Motor neuron (in vitro differentiated cells): Measurements from ENCODE around the gene NFATC2. TPM values are rescaled to one million over a fixed set of nuclear protein-coding genes. Genes with fewer than 3 reads are reported as not detected.
"Not testable (repeated sequence)": the region's sequence is repeated elsewhere in the genome, so short reads cannot be mapped to it uniquely, and the experiment has no call there.

Experiments used
- ATAC-seq, 8 experiments: fragments of 200-7000 bp; cut with Tn5 transposase; replicated peaks in 6 of 8; 2 replicates each; pipeline ENCODE4 v1.8.0; 2021; ENCODE audit warnings: mild to moderate bottlenecking in 8 of 8, moderate library complexity in 8 of 8
- H3K27ac ChIP-seq, 2 donors: fragments of 250-450 bp; sonication (Bioruptor Pico); 2 replicates each; pipeline ENCODE4 v1.9.0; 2021; ENCODE audit warnings: antibody characterized with exemption in 2 of 2, mild to moderate bottlenecking in 2 of 2, moderate library complexity in 1 of 2
- H3K4me1 ChIP-seq, 2 donors: fragments of 250-450 bp; sonication (Bioruptor Pico); replicated peaks in 1 of 2; 2 replicates each; pipeline ENCODE4 v1.6.1; 2021; ENCODE audit warnings: antibody characterized with exemption in 2 of 2, mild to moderate bottlenecking in 2 of 2, moderate library complexity in 1 of 2
- H3K4me3 ChIP-seq, 5 donors: fragments of 250-450 bp; sonication (Bioruptor Pico); 2 replicates each; pipeline ENCODE4 v1.9.0; 2021; ENCODE audit warnings: antibody characterized with exemption in 5 of 5, mild to moderate bottlenecking in 5 of 5, moderate library complexity in 4 of 5
- WGBS, 10 experiments: fragments of 450-650 bp; shearing (Covaris generic); methylation state at CpG; one replicate each; pipeline ENCODE4 v1.0.0; 2022; 5-methylcytosine and 5-hydroxymethylcytosine counted together
- in situ Hi-C, 9 experiments: fragments of 400-800 bp; cut with MboI; loops; one replicate each; pipeline ENCODE4 v1.15.0; 2021; ENCODE audit warnings: low sequenced_read_pairs in 9 of 9, low pct_unique_long_range_greater_than_20kb in 2 of 9; ENCODE audit not compliant: unreplicated experiment in 9 of 9
- total RNA-seq, 8 experiments: library from RNA; unstranded; fragments of 300-600 nt; gene quantifications; 2 replicates each; pipeline versions ENCODE4 v1.2.3 to v1.2.4, GENCODE V29; 2022

Gene NFATC2
- total RNA-seq, 8 experiments from 2014 or later, result 0.11 to 9.7 (median 0.56) TPM

GRCh38 chr20:51577432-51578144 lies 35.1 kb upstream of the NFATC2 start:
- Histone ChIP-seq H3K4me3 (no peak overlapping the region), H3K27ac (no peak overlapping the region), H3K4me1 (no peaks in the 10 kb centered on the region)
- no peak for ATAC-seq
- in situ Hi-C loops, result loop anchor here in 4 of 9 experiments (25.0 kb wide), 3 partner anchors 190 to 590 kb away; no protein-coding TSS in a partner anchor
- WGBS, 10 experiments, result 45 to 100% (median 96%) methylated on average over 1 to 8 of the region's 11 CpGs

DNA sequence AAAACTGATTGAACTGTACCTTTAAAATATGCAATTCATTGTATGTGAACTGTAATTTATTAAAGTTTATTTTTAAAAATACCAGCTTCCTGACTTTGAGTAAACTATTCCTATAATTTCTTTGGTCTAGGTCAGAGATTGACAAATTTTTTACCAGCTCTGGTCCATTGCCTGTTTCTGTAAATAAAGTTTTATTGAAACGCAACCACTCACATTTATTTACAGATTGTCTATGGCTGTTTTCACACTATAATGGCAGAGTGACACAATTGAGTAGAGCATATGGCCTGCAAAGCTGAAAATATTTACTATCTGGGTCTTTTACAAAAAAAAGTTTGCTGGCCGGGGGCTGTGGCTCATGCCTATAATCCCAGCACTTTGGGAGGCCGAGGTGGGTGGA lies 33.0 kb upstream of the NFATC2 start:
- WGBS, 10 experiments, result 80 to 100% (median 92%) methylated on average over 1 to 3 of the region's 3 CpGs; no CpG with 5 or more reads in 5 of the 10 experiments
- Histone ChIP-seq H3K4me3 (no peak overlapping the region), H3K4me1 (no peaks in the 10 kb centered on the region), H3K27ac (no peak overlapping the region)
- no peak for ATAC-seq
- in situ Hi-C loops, result loop anchor here in 4 of 9 experiments (25.0 kb wide), 3 partner anchors 188 to 588 kb away; no protein-coding TSS in a partner anchor

DNA sequence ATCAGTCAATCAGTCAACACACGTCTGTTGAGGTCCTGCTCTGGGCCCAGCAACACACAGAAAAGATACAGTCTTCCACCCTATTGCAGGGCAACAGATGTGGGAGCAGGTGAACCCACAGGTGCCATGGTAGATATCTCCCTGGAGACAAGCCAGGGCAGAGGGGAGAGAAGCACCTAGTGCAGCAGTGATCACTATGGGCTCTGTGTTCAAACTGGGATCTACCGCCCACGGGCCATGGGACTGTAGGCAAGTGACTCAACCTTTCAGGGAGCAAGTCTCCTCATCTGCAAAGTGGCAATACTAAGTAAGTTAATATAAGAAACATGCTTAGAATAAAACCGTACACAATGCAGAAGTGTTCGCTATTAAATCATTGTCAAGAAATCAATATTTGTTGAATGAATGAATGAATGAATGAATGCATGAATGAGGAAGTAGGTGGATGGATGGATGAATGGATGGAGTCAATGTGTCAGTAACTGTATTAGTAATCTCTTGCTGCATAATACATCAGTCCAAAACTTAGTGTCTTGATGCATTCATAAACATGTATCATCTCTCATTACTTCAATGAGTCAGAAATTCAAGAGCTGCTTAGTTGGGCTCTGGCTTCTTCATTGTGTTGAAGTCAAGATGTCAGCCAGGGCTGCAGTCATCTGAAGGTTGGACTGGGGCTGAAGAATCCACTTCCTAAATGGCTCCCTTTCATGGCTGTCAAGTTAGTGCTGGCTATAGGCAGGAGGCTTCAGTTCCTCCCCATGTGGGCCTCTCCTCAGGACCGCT lies 31.9 kb upstream of the NFATC2 start:
- ATAC-seq, result no peak
- 86 to 100% (median 100%) methylated on average over 1 to 4 of the region's 6 CpGs; no CpG with 5 or more reads in 2 of the 10 experiments for WGBS, 10 experiments

GRCh38 chr20:51573576-51574243 lies 31.2 kb upstream of the NFATC2 start:
- ATAC-seq, result no peak
- in situ Hi-C loops, result no loop called here
- Histone ChIP-seq H3K4me1 (no peaks in the 10 kb centered on the region), H3K27ac (no peak overlapping the region), H3K4me3 (no peak overlapping the region)
- WGBS, 10 experiments, result 60 to 100% (median 83%) methylated on average over 1 to 7 of the region's 8 CpGs; no CpG with 5 or more reads in 5 of the 10 experiments

More for the DNA sequence above, 31.9 kb upstream of the NFATC2 start:
- Histone ChIP-seq H3K27ac (no peak overlapping the region), H3K4me1 (no peaks in the 10 kb centered on the region), H3K4me3 (no peak overlapping the region)
- in situ Hi-C loops, result loop anchor here in 4 of 9 experiments (25.0 kb wide), 3 partner anchors 187 to 587 kb away; no protein-coding TSS in a partner anchor

- no peaks in the 10 kb centered on the region for H3K4me1 ChIP-seq
- 50 to 100% (median 80%) methylated on average over 2 to 4 of the region's 4 CpGs; no CpG with 5 or more reads in 4 of the 10 experiments for WGBS, 10 experiments
- no peak for ATAC-seq
- H3K27ac ChIP-seq, result no peak overlapping the region
- in situ Hi-C loops, result no loop called here
- H3K4me3 ChIP-seq, result no peak overlapping the region
These were observed 28.9 kb upstream of the NFATC2 start for GRCh38 chr20:51571460-51571794.

GRCh38 chr20:51570739-51571459 lies 28.4 kb upstream of the NFATC2 start:
- in situ Hi-C loops, result no loop called here
- peak in 3 of 8 experiments; percentile 52 to 86 (median 84) for ATAC-seq
- H3K4me1 ChIP-seq, result no peaks in the 10 kb centered on the region
- H3K4me3 ChIP-seq, result no peak overlapping the region
- no peak overlapping the region for H3K27ac ChIP-seq
- WGBS, 10 experiments, result 18 to 82% (median 53%) methylated on average over 1 to 14 of the region's 16 CpGs

- 36 to 88% (median 73%) methylated on average over 1 to 11 of the region's 25 CpGs; no CpG with 5 or more reads in 1 of the 10 experiments for WGBS, 10 experiments
- H3K4me3 ChIP-seq, result no peak overlapping the region
- no peaks in the 10 kb centered on the region for H3K4me1 ChIP-seq
- peak in 1 of 8 experiments; percentile 47 for ATAC-seq
- in situ Hi-C loops, result no loop called here
- no peak overlapping the region for H3K27ac ChIP-seq
These were observed 27.6 kb upstream of the NFATC2 start for GRCh38 chr20:51569815-51570738.

DNA sequence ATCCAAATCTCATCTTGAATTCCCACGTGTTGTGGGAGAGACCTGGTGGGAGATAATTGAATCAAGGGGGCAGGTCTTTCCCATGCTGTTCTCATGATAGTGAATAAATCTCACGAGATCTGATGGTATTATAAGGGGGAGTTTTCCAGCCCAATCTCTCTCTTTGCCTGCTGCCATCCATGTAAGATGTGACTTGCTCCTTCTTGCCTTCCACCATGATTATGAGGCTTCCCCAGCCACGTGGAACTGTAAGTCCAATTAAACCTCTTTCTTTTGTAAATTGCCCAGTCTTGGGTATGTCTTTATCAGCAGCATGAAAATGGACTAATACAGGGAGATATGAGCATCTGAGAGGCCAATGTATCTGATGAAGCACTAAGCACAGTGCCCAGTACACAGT lies 26.0 kb upstream of the NFATC2 start:
- WGBS, 10 experiments, result 33 to 100% (median 62%) methylated on average over 1 to 2 of the region's 3 CpGs; no CpG with 5 or more reads in 4 of the 10 experiments
- in situ Hi-C loops, ATAC-seq, H3K27ac ChIP-seq, H3K4me1 ChIP-seq, H3K4me3 ChIP-seq: not testable (repeated sequence)

GRCh38 chr20:51567622-51568021 lies 25.1 kb upstream of the NFATC2 start:
- 59 to 100% (median 90%) methylated on average over 1 to 5 of the region's 5 CpGs for WGBS, 10 experiments
- ATAC-seq, result no peak
- in situ Hi-C loops, result no loop called here

DNA sequence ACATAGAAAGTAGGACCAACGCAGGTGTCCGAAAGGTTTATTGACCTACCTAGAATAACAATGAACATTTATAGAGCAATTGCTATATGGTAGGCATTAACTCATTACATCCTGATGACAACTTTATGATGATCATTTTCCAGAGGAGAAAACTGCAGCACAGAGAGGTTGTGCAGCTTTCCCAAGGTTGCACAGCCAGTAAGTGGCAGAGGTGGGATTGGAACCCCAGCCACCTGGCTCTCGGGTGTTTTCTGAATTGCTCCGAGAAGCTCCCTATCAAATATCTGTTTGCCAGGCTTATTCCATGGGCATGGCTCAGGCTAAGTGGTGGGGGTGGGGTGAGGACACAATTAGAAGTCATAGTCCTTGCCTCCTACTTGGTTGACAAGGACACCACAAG lies 24.1 kb upstream of the NFATC2 start:
- no peak overlapping the region for H3K27ac ChIP-seq
- ATAC-seq, result no peak
- in situ Hi-C loops, result no loop called here
- WGBS, 10 experiments, result 65 to 100% (median 88%) methylated on average over 1 to 3 of the region's 4 CpGs; no CpG with 5 or more reads in 5 of the 10 experiments
- peaks cover 6 to 13% of the 10 kb centered on the region in 2 donors for H3K4me1 ChIP-seq
- H3K4me3 ChIP-seq, result no peak overlapping the region

More at GRCh38 chr20:51567622-51568021, 25.1 kb upstream of the NFATC2 start:
- Histone ChIP-seq H3K4me1 (peaks cover 6 to 10% of the 10 kb centered on the region in 2 donors), H3K4me3 (no peak overlapping the region), H3K27ac (no peak overlapping the region)

GRCh38 chr20:51565298-51566144 lies 23.0 kb upstream of the NFATC2 start:
- in situ Hi-C loops, result no loop called here
- no peak overlapping the region for H3K4me3 ChIP-seq
- no peak overlapping the region for H3K27ac ChIP-seq
- no peak for ATAC-seq
- WGBS, 10 experiments, result 27 to 60% (median 45%) methylated on average over 2 to 12 of the region's 14 CpGs
- peaks cover 11 to 20% of the 10 kb centered on the region in 2 donors for H3K4me1 ChIP-seq
